H1 (cell line): ENCODE measurements around the gene ARMC9. TPM values are rescaled to one million over a fixed set of nuclear protein-coding genes. Genes with fewer than 3 reads are reported as not detected.

Source experiments
- CTCF ChIA-PET: fragments of 300-600 bp; sonication (Branson Sonifier 250); formaldehyde crosslinking; loops from one replicate; lab custom pipeline; 2021; ENCODE audit not compliant: partially characterized antibody; lab: Charles Lee
- POLR2A ChIA-PET: fragments of 300-600 bp; sonication (Branson Sonifier 250); formaldehyde crosslinking; loops from one replicate; lab custom pipeline; 2021; ENCODE audit warnings: inconsistent platforms; ENCODE audit not compliant: partially characterized antibody; lab: Charles Lee
- DNase-seq, 2 experiments: peaks; one replicate each; pipeline versions ENCODE4 v3.0.0 to v3.0.0-alpha.2; 2010 to 2022; ENCODE audit warnings: low spot score in 2 of 2, low read depth in 1 of 2, mixed read lengths in 1 of 2
- FAIRE-seq: peaks from 2 replicates; lab custom pipeline; 2011; peaks lifted over from hg19 to GRCh38; lab: Jason Lieb, UNC
- H2AFZ ChIP-seq: 2 replicates; pipeline ENCODE4 v1.8.1; 2012; ENCODE audit warnings: low read length, inconsistent platforms
- H2AK5ac ChIP-seq: 2 replicates; pipeline ENCODE4 v1.6.1; 2013; ENCODE audit warnings: low read depth, low read length
- H2BK120ac ChIP-seq: replicated peaks from 2 replicates; pipeline ENCODE3; 2013; ENCODE audit warnings: low read depth, low read length, inconsistent platforms
- H2BK12ac ChIP-seq: 2 replicates; pipeline ENCODE4 v1.6.1; 2013; ENCODE audit warnings: low read depth, low read length
- H2BK15ac ChIP-seq: 2 replicates; pipeline ENCODE4 v1.6.1; 2013; ENCODE audit warnings: low read length
- H2BK20ac ChIP-seq: 2 replicates; pipeline ENCODE4 v1.6.1; 2013; ENCODE audit warnings: low read length
- H2BK5ac ChIP-seq: 2 replicates; pipeline ENCODE4 v1.6.1; 2013; ENCODE audit warnings: low read depth, low read length
- H3K14ac ChIP-seq: 2 replicates; pipeline ENCODE4 v1.6.1; 2013; ENCODE audit warnings: inconsistent platforms; ENCODE audit not compliant: insufficient read length
- H3K18ac ChIP-seq: 2 replicates; pipeline ENCODE4 v1.6.1; 2013; ENCODE audit warnings: low read length; ENCODE audit errors: extremely low read depth
- H3K23ac ChIP-seq: 2 replicates; pipeline ENCODE4 v1.6.1; 2013; ENCODE audit warnings: inconsistent platforms; ENCODE audit not compliant: insufficient read length
- H3K23me2 ChIP-seq: 2 replicates; pipeline ENCODE4 v1.6.1; 2013; ENCODE audit warnings: low read depth, low read length
- H3K27ac ChIP-seq: 2 replicates; pipeline ENCODE4 v1.6.1; 2011; ENCODE audit warnings: low read depth, low read length, inconsistent platforms
- H3K27me3 ChIP-seq, 4 experiments: replicated peaks in 1 of 4; 1 replicate in 1 of 4; 2 replicates in 3 of 4; pipeline versions ENCODE4 v1.6.1 to v1.8.1; 2011 to 2013; ENCODE audit warnings: low read length in 3 of 4, mild to moderate bottlenecking in 3 of 4, inconsistent platforms in 2 of 4, mixed read lengths in 2 of 4, moderate library complexity in 1 of 4; ENCODE audit not compliant: control insufficient read depth in 3 of 4, insufficient read depth in 3 of 4; ENCODE audit errors: extremely low read depth in 1 of 4
- H3K36me3 ChIP-seq, 4 experiments: 2 replicates each; pipeline versions ENCODE4 v1.6.1 to v1.8.1; 2011 to 2013; ENCODE audit warnings: mild to moderate bottlenecking in 4 of 4, low read length in 3 of 4, moderate library complexity in 2 of 4, control low read depth in 1 of 4, inconsistent platforms in 1 of 4; ENCODE audit not compliant: insufficient read depth in 4 of 4, control insufficient read depth in 2 of 4
- H3K4ac ChIP-seq: replicated peaks from 2 replicates; pipeline ENCODE3; 2013; ENCODE audit warnings: low read length, low read depth, mixed read lengths, inconsistent platforms; ENCODE audit not compliant: insufficient read length
- H3K4me1 ChIP-seq, 4 experiments: replicated peaks in 1 of 4; 1 replicate in 1 of 4; 2 replicates in 3 of 4; pipeline versions ENCODE4 v1.6.1 to v1.8.1; 2011 to 2013; ENCODE audit warnings: low read length in 3 of 4, inconsistent platforms in 2 of 4, mixed read lengths in 1 of 4; ENCODE audit not compliant: insufficient read depth in 4 of 4, control insufficient read depth in 3 of 4
- H3K4me2 ChIP-seq, 2 experiments: 2 replicates each; pipeline versions ENCODE4 v1.6.1 to v1.8.1; 2011 to 2013; ENCODE audit warnings: low read depth in 2 of 2, low read length in 2 of 2, control low read depth in 1 of 2, inconsistent platforms in 1 of 2, mild to moderate bottlenecking in 1 of 2; ENCODE audit not compliant: insufficient read depth in 1 of 2
- H3K4me3 ChIP-seq, 4 experiments: fragments of 200-600, 300-600 bp in 1 of 4; sonication (generic), shearing (Covaris generic), sonication (Bioruptor Twin) in 1 of 4; 2 replicates each; pipeline versions ENCODE4 v1.5.1 to v1.8.1; 2011 to 2016; ENCODE audit warnings: low read length in 4 of 4, low read depth in 3 of 4, control low read depth in 2 of 4, inconsistent platforms in 2 of 4, mild to moderate bottlenecking in 2 of 4, mixed read lengths in 1 of 4, moderate library complexity in 1 of 4; ENCODE audit not compliant: insufficient read depth in 2 of 4; ENCODE audit errors: extremely low read depth in 1 of 4
- H3K56ac ChIP-seq: replicated peaks from 2 replicates; pipeline ENCODE3; 2013; ENCODE audit warnings: low read depth, mild to moderate bottlenecking, mixed read lengths, low read length, inconsistent platforms; ENCODE audit not compliant: insufficient read length
- H3K79me1 ChIP-seq: 2 replicates; pipeline ENCODE4 v1.6.1; 2013; ENCODE audit warnings: low read depth, low read length, control low read depth
- H3K79me2 ChIP-seq, 2 experiments: 2 replicates each; pipeline versions ENCODE4 v1.6.1 to v1.8.1; 2012 to 2013; ENCODE audit warnings: low read length in 2 of 2, mild to moderate bottlenecking in 2 of 2, inconsistent platforms in 1 of 2; ENCODE audit not compliant: insufficient read depth in 2 of 2, control insufficient read depth in 1 of 2
- H3K9ac ChIP-seq, 4 experiments: replicated peaks in 1 of 4; 1 replicate in 1 of 4; 2 replicates in 3 of 4; pipeline versions ENCODE4 v1.6.1 to v1.8.1; 2011 to 2013; ENCODE audit warnings: low read depth in 3 of 4, low read length in 3 of 4, control low read depth in 2 of 4, mild to moderate bottlenecking in 2 of 4, moderate library complexity in 2 of 4, inconsistent platforms in 1 of 4; ENCODE audit errors: extremely low read depth in 1 of 4
- H3K9me3 ChIP-seq, 2 experiments: 2 replicates each; pipeline versions ENCODE4 v1.6.1 to v1.8.1; 2012 to 2013; ENCODE audit warnings: mild to moderate bottlenecking in 2 of 2, moderate library complexity in 2 of 2, control low read depth in 1 of 2, inconsistent platforms in 1 of 2, low read depth in 1 of 2, low read length in 1 of 2, mixed read lengths in 1 of 2; ENCODE audit not compliant: insufficient read depth in 2 of 2
- H4K20me1 ChIP-seq, 2 experiments: replicated peaks in 1 of 2; 2 replicates each; pipeline versions ENCODE3 to v1.8.1; 2011 to 2013; ENCODE audit warnings: inconsistent platforms in 2 of 2, low read length in 2 of 2, mild to moderate bottlenecking in 1 of 2; ENCODE audit not compliant: insufficient read depth in 2 of 2, control insufficient read depth in 1 of 2
- H4K5ac ChIP-seq: 2 replicates; pipeline ENCODE4 v1.6.1; 2013; ENCODE audit warnings: low read length, low read depth, mixed read lengths, inconsistent platforms; ENCODE audit not compliant: insufficient read length
- H4K8ac ChIP-seq: 2 replicates; pipeline ENCODE4 v1.8.0; 2013; ENCODE audit warnings: mild to moderate bottlenecking, moderate library complexity, low read length, inconsistent platforms; ENCODE audit not compliant: insufficient read depth; ENCODE audit errors: extremely low read depth
- H4K91ac ChIP-seq: replicated peaks from 2 replicates; pipeline ENCODE3; 2013; ENCODE audit warnings: low read length, mixed read lengths, inconsistent platforms; ENCODE audit not compliant: insufficient read length
- ASH2L ChIP-seq: fragments of 200-600, 300-600 bp; sonication (generic); IDR thresholded peaks from one replicate; pipeline ENCODE4 v1.7.1; 2017; ENCODE audit warnings: low read length
- BRCA1 ChIP-seq: IDR thresholded peaks from 2 replicates; pipeline ENCODE4 v1.6.1; 2012; ENCODE audit warnings: low read depth, low read length, improper control_type of control experiment
- CHD2 ChIP-seq: IDR thresholded peaks from 2 replicates; pipeline ENCODE4 v1.6.1; 2012; ENCODE audit warnings: low read length, improper control_type of control experiment
- JUN ChIP-seq: IDR thresholded peaks from 2 replicates; pipeline ENCODE4 v1.6.1; 2011; ENCODE audit warnings: low read depth, mild to moderate bottlenecking, improper control_type of control experiment, low read length
- KDM4A ChIP-seq: IDR thresholded peaks from one replicate; pipeline ENCODE4 v1.7.1; 2012; ENCODE audit warnings: low read depth, mild to moderate bottlenecking, moderate library complexity, low read length, inconsistent platforms; ENCODE audit not compliant: severe bottlenecking
- PHF8 ChIP-seq: fragments of 200-600 bp; sonication (generic); conservative IDR thresholded peaks from 2 replicates; pipeline ENCODE4 v1.7.1; 2012; ENCODE audit warnings: low read depth, mild to moderate bottlenecking, inconsistent platforms, low read length, moderate library complexity
- SIN3A ChIP-seq, 2 experiments: IDR thresholded peaks in 1 of 2; conservative IDR thresholded peaks in 1 of 2; 2 replicates each; pipeline ENCODE4 v1.6.1; 2011 to 2012; ENCODE audit warnings: low read length in 2 of 2, improper control_type of control experiment in 1 of 2, low read depth in 1 of 2, mild to moderate bottlenecking in 1 of 2
- SRF ChIP-seq: IDR thresholded peaks from 2 replicates; pipeline ENCODE4 v1.6.1; 2011; ENCODE audit warnings: mild to moderate bottlenecking, low read depth, low read length, moderate library complexity
- TEAD4 ChIP-seq: IDR thresholded peaks from 2 replicates; pipeline ENCODE4 v1.6.1; 2012; ENCODE audit warnings: low read depth, low read length, inconsistent platforms, mixed read lengths
- WGBS, 2 experiments: shearing (Covaris generic) in 1 of 2; methylation state at CpG; one replicate each; pipeline versions ENCODE4 v1.1.6 to v1.1.7; 2013 to 2015; ENCODE audit warnings: low lambda C conversion rate in 2 of 2, mixed read lengths in 2 of 2, inconsistent platforms in 1 of 2, low coverage in 1 of 2, missing lambda C conversion rate in 1 of 2; ENCODE audit not compliant: insufficient replicate concordance in 2 of 2, insufficient coverage in 1 of 2, insufficient read length in 1 of 2; ENCODE audit errors: extremely low coverage in 1 of 2, missing lambda C conversion rate in 1 of 2; 5-methylcytosine and 5-hydroxymethylcytosine counted together
- polyA plus RNA-seq, 7 experiments: library from polyadenylated mRNA; depleted of rRNA in 3 of 7; stranded (reverse) in 5 of 7; unstranded in 2 of 7; fragments of >200 nt in 5 of 7; fragments of 200-250 nt in 2 of 7; gene quantifications; 1 replicate in 5 of 7; 2 replicates in 1 of 7; 4 replicates in 1 of 7; pipeline versions ENCODE4 v1.2.1 to v1.2.3, GENCODE V29; 2011 to 2013; ENCODE audit warnings: missing spikeins in 2 of 7, mixed read lengths in 2 of 7
- total RNA-seq: library from RNA; stranded (reverse); fragmentation: NEBNext Ultra II Directional; extraction: Animal tissue kit (Norgen Biotek cat#: 25700); gene quantifications from 2 replicates; pipeline ENCODE4 v1.2.1, GENCODE V29; 2021

The ARMC9 gene
- total and polyA plus RNA-seq, 2 of the 8 experiments (the other 6 are each of a cell fraction or from before 2014, with no cell fraction given), result 23.2 to 36.1 TPM

DNA sequence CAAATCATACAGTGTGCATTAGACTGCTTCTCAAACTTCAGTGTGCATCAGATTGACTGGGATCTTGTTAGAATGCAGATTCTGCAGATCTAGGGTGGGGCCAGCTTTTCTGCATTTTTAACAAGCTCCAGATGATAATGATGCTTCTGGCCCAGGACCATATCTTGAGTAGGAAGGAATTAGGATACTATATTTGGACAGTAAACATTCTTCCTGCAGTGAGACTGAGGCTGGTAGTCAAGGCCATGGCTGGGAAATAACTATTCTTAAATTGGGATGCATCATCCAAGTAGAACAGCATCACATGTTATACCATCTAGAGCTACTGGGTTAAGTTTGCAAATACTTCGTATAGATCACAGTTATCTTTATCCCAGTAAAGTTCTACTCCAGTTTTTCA, 28.4 kb upstream of the ARMC9 start:
- CTCF ChIA-PET, result no interaction called here
- POLR2A ChIA-PET, result interaction anchor here (0.9 kb wide), 1 partner anchor 9 kb away, joined by 3 read pairs; no protein-coding TSS in a partner anchor
- H2BK20ac ChIP-seq, result no peak overlapping the region
- no peaks in the 10 kb centered on the region for H3K27me3 ChIP-seq
- no peaks in the 10 kb centered on the region for H3K23me2 ChIP-seq
- no peak overlapping the region for H2BK15ac ChIP-seq
- H2BK120ac ChIP-seq, result no peak overlapping the region
- no peak overlapping the region for H4K5ac ChIP-seq
- no peak overlapping the region for H4K8ac ChIP-seq
- H3K14ac ChIP-seq, result no peak overlapping the region
- no peak overlapping the region for H3K23ac ChIP-seq
- no peak overlapping the region for H3K4ac ChIP-seq
- H3K27ac ChIP-seq, result no peak overlapping the region
- no peaks in the 10 kb centered on the region for H4K20me1 ChIP-seq
- no peak overlapping the region for H3K4me3 ChIP-seq
- no peak overlapping the region for H3K56ac ChIP-seq
- no peak overlapping the region for H2BK12ac ChIP-seq
- 87% methylated on average over 1 of the region's 1 CpG; no CpG with 5 or more reads in 1 of the 2 experiments for WGBS, 2 experiments
- no peaks in the 10 kb centered on the region for H3K79me1 ChIP-seq
- no peak overlapping the region for H2AFZ ChIP-seq
- H3K4me2 ChIP-seq, result no peak overlapping the region
- H3K9me3 ChIP-seq, result no peaks in the 10 kb centered on the region
- H4K91ac ChIP-seq, result no peak overlapping the region
- H3K9ac ChIP-seq, result no peak overlapping the region
- H3K4me1 ChIP-seq, result no peaks in the 10 kb centered on the region
- no peak for DNase-seq
- FAIRE-seq, result no peak
- no peak overlapping the region for H2AK5ac ChIP-seq
- no peaks in the 10 kb centered on the region for H3K79me2 ChIP-seq
- H3K18ac ChIP-seq, result no peak overlapping the region
- peaks cover 10 to 60% (median 42%) of the 10 kb centered on the region in 4 experiments for H3K36me3 ChIP-seq
- H2BK5ac ChIP-seq, result no peak overlapping the region
- no peak for TF ChIP-seq PHF8
- TF ChIP-seq TEAD4, result no peak
- no peak for TF ChIP-seq SRF
- TF ChIP-seq BRCA1, result no peak
- TF ChIP-seq CHD2, result no peak
- no peak for TF ChIP-seq JUN
- no peak for TF ChIP-seq ASH2L
- TF ChIP-seq KDM4A, result no peak
- TF ChIP-seq SIN3A (conservative IDR thresholded peaks at IDR 0.05 in 1 of 2, IDR thresholded peaks at IDR 0.05 in 1 of 2; ENCODE audit: low read depth in 1 of 2, low read length in 2 of 2), result no peak
